OCI-LY3 (cell line): ENCODE results near the gene FCGR2B.

Source experiments
- H2AFZ ChIP-seq: fragments of 200-600, 300-600 bp; shearing (Covaris generic); 2 replicates; pipeline ENCODE4 v1.6.0; 2014; ENCODE audit warnings: antibody characterized with exemption, low read depth, low read length
- H3K27ac ChIP-seq: fragments of 200-600, 300-600 bp; sonication (generic); 2 replicates; pipeline ENCODE4 v1.5.1; 2014; ENCODE audit warnings: mild to moderate bottlenecking, low read length, moderate library complexity, mixed read lengths
- H3K27me3 ChIP-seq: fragments of 200-600, 300-600 bp; sonication (generic); 2 replicates; pipeline ENCODE4 v1.6.1; 2014; ENCODE audit warnings: low read depth, low read length, mixed read lengths
- H3K36me3 ChIP-seq: fragments of 200-600, 300-600 bp; sonication (generic); replicated peaks from 2 replicates; pipeline ENCODE3; 2014; ENCODE audit warnings: low read depth, low read length, mixed read lengths
- H3K4me1 ChIP-seq: fragments of 300-600, 200-600 bp; sonication (generic); 2 replicates; pipeline ENCODE4 v1.6.1; 2014; ENCODE audit warnings: low read length, mixed read lengths
- H3K4me2 ChIP-seq: fragments of 200-600, 300-600 bp; sonication (generic); 2 replicates; pipeline ENCODE4 v1.6.1; 2014; ENCODE audit warnings: low read length, mixed read lengths
- H3K4me3 ChIP-seq: fragments of 300-600, 200-600 bp; sonication (generic); 2 replicates; pipeline ENCODE4 v1.5.1; 2014; ENCODE audit warnings: antibody characterized with exemption, mild to moderate bottlenecking, low read length, moderate library complexity
- H3K79me2 ChIP-seq: fragments of 300-600, 200-600 bp; shearing (Covaris generic); 2 replicates; pipeline ENCODE4 v1.6.1; 2014; ENCODE audit warnings: mild to moderate bottlenecking, low read length, mixed read lengths
- H3K9ac ChIP-seq: fragments of 300-600, 200-600 bp; shearing (Covaris generic); 2 replicates; pipeline ENCODE4 v1.6.0; 2014; ENCODE audit warnings: mild to moderate bottlenecking, low read length, moderate library complexity
- H3K9me3 ChIP-seq: fragments of 200-600, 300-600 bp; shearing (Covaris generic); 2 replicates; pipeline ENCODE4 v1.6.1; 2014; ENCODE audit warnings: low read length, mixed read lengths; ENCODE audit not compliant: insufficient read depth
- H4K20me1 ChIP-seq: fragments of 200-600, 300-600 bp; sonication (generic); 2 replicates; pipeline ENCODE4 v1.6.1; 2016; ENCODE audit warnings: low read length, mixed read lengths; ENCODE audit not compliant: insufficient read depth
- CTCF ChIP-seq: fragments of 200-600, 300-600 bp; sonication (generic); IDR thresholded peaks from 2 replicates; pipeline ENCODE4 v1.5.1; 2014; ENCODE audit warnings: antibody characterized with exemption, low read length, low read depth
- EZH2phosphoT487 ChIP-seq: fragments of 200-600 bp; shearing (Covaris generic); IDR thresholded peaks from 2 replicates; pipeline ENCODE4 v1.6.1; 2018; ENCODE audit warnings: antibody characterized with exemption, mixed run types, low read depth

The FCGR2B gene

GRCh38 chr1:161720422-161720821 is 57.5 kb downstream of the FCGR2B start:
- no peaks in the 10 kb centered on the region for H3K27me3 ChIP-seq
- H3K36me3 ChIP-seq, result no peaks in the 10 kb centered on the region
- peaks cover 69% of the 10 kb centered on the region for H3K4me1 ChIP-seq
- no peaks in the 10 kb centered on the region for H3K9me3 ChIP-seq
- H2AFZ ChIP-seq, result no peak overlapping the region
- H4K20me1 ChIP-seq, result no peaks in the 10 kb centered on the region
- TF ChIP-seq EZH2phosphoT487 (no peak), CTCF (no peak)
- no peak overlapping the region for H3K27ac ChIP-seq
- no peak overlapping the region for H3K4me2 ChIP-seq
- no peaks in the 10 kb centered on the region for H3K79me2 ChIP-seq
- H3K9ac ChIP-seq, result no peak overlapping the region
- H3K4me3 ChIP-seq, result no peak overlapping the region

- no peaks in the 10 kb centered on the region for H3K27me3 ChIP-seq
- H3K4me3 ChIP-seq, result no peak within 1 kb of the TSS
- H3K36me3 ChIP-seq, result no peaks in the 10 kb centered on the region
- H3K4me1 ChIP-seq, result peaks cover 71% of the 10 kb centered on the region
- H2AFZ ChIP-seq, result no peak within 1 kb of the TSS
- H3K27ac ChIP-seq, result no peak within 1 kb of the TSS
- no peak for TF ChIP-seq CTCF
- TF ChIP-seq EZH2phosphoT487, result no peak
- H3K79me2 ChIP-seq, result no peaks in the 10 kb centered on the region; the same call in 1 of the 2 replicates
- no peaks in the 10 kb centered on the region for H3K9me3 ChIP-seq
- H3K4me2 ChIP-seq, result no peak within 1 kb of the TSS
- no peaks in the 10 kb centered on the region for H4K20me1 ChIP-seq
- H3K9ac ChIP-seq, result no peak within 1 kb of the TSS
These were observed 58.2 kb downstream of the FCGR2B start, which contains the start of gene FCRLB for GRCh38 chr1:161720956-161721737. Gene FCRLB, plus strand, starts transcription at chr1:161721544. Its CDS starts 1,129 bp downstream, at chr1:161722673.

DNA sequence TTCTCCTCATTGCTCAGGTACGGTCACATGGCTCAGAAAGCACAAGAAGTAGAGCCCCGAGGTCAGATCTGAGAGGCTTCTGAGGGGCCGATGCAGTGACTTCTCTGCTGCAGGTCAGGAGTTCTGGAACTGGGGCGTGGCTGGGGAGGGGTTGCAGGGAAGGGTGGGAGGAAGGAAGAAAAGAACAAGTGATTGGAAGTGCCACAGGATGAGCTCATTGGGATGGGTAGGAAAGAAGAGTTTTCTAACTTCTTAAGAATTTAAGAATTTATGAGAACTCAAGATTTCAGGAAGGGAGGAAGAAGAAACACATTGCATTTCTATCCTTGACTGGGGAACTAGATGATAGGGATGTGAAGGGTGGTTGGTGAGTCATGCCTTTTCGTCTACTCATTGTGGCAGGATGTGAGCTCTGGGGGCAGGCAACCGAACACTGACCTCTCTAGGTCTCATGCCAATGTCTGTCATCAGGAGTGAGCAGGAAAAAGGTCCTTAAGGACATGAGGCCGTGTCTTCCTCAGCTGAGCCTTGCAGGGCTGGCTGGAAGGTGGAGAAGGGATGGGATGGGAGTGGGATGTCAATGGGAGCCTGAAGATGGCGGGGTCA is 58.9 kb downstream of the FCGR2B start:
- Histone ChIP-seq H3K9me3 (no peaks in the 10 kb centered on the region), H3K36me3 (no peaks in the 10 kb centered on the region), H3K9ac (no peak overlapping the region), H3K27me3 (no peaks in the 10 kb centered on the region), H3K4me1 (peaks cover 64% of the 10 kb centered on the region), H3K4me2 (no peak overlapping the region), H3K27ac (no peak overlapping the region), H4K20me1 (no peaks in the 10 kb centered on the region), H3K4me3 (no peak overlapping the region), H3K79me2 (no peaks in the 10 kb centered on the region; the same call in 1 of the 2 replicates), H2AFZ (no peak overlapping the region)
- TF ChIP-seq EZH2phosphoT487, result no peak
- no peak for TF ChIP-seq CTCF

- Histone ChIP-seq H3K4me3 (no peak overlapping the region), H3K79me2 (no peaks in the 10 kb centered on the region; the same call in 1 of the 2 replicates), H2AFZ (no peak overlapping the region), H3K27ac (no peak overlapping the region), H3K9me3 (no peaks in the 10 kb centered on the region), H3K4me2 (no peak overlapping the region), H3K36me3 (no peaks in the 10 kb centered on the region), H3K9ac (no peak overlapping the region), H3K27me3 (no peaks in the 10 kb centered on the region), H4K20me1 (no peaks in the 10 kb centered on the region), H3K4me1 (peaks cover 59% of the 10 kb centered on the region)
- TF ChIP-seq EZH2phosphoT487 (no peak), CTCF (no peak)
These were observed 59.5 kb downstream of the FCGR2B start for GRCh38 chr1:161722406-161722805.
